SKM-1 (cell line): ENCODE measurements around the gene PAQR8.
"Not testable (repeated sequence)": the region's sequence is repeated elsewhere in the genome, so short reads cannot be mapped to it uniquely, and the experiment has no call there.

Experiments
- DNase-seq: peaks from one replicate; lab custom pipeline; 2025; ENCODE audit not compliant: unreplicated experiment; lab: John Stamatoyannopoulos, UW

The PAQR8 gene

DNA sequence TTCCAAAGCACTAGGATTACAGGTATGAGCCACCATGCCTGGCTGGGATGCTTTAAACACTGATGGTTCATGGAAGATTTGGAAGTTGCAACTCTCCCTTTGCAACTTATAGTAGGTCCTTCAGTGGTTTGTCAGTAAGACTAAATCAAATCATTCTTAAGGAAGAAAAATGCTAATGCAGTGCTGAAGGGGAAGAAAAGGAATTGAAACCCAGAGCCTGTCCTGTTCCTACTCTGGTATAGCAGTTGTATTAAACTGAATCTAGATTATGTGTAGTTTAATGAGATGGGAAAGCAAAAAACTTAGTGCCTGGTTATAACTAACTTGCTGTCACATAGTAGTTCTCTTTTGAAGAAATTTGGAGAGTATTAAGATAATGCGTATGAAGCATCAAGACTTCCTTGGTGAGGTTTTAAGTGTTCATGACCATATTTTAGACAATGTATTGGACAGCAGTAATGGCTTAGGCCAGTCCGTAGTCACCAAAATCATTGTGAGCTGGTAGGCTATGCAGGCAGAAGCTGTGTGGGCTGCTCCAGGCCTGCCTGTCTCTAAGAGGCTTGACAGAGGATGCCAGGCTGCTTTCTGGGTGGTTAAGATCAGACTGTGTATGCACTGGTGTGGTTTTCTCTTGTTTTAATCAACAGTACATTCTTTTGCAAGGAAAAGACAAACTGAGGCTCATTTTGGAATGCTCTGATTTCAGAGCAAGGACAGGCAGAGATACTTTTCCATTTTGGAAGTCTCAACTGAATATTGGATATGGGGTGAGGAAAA is 14.0 kb downstream of the PAQR8 start:
- no peak for DNase-seq

DNA sequence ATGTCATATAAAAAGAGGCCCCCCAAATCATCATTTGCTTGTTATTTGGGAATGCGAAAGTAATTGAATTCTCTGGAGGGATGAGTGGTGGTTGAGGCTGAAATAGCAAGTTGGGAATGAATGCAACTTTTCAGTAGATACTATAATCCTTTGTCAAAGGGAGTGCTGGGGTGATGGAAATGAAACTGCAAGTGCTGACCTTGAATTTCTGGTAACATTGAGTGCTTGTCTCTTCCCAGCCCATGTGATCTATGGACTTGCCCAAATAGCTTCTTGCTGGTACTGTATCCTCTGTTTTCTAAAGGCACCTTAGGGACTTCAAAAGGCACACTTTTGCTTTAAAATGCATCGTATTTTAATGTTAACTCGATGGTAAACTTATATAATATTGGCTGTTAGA is 14.8 kb downstream of the PAQR8 start:
- no peak for DNase-seq

DNA sequence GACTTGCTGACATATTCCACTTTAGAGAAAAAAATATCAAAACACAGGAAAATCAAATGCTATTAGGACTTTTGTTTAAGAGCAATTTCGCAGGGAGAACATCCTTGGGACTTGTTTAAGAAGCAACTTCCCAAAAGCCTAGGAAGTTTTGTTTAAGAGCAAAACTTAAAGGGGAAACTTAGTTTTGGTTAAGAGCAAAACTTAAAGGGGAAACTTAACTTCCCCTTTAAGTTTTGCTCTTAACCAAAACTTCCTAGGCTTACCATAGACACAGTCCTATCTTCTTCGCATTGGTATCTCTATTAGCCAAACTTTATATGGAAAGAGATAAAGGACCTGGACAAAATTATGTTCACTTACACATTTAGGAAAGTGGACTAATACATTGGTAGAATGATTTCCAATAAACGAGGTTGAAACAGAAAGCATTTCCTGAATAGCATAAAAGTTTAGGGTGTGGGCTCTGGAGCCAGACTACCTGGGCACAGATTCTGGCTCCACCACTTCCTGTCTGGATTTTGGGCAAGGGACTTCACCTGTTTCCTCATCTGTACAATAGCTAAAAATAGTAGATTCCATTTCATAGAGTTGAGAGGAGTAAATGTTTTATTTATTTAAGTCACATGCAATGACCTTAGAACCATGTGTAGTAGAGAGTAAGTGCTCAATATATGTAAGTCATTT is 15.7 kb downstream of the PAQR8 start:
- DNase-seq = no peak

DNA sequence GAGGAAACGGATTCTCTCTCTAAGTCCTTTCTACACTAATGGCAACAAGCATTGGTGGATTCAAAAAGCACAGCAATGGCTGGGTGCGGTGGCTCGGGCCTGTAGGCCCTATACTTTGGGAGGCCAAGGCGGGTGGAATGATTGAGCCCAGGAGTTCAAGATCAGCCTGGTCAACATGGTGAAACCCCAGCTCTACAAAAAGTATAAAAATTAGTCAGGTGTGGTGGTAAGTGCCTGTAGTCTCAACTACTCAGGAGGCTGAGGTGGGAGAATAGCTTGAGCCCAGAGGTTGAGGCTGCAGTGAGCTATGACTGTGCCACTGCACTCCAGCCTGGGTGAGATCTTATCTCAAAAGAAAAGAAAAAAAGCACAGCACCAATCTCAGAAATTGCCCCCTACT is 19.3 kb downstream of the PAQR8 start:
- no peak for DNase-seq

DNA sequence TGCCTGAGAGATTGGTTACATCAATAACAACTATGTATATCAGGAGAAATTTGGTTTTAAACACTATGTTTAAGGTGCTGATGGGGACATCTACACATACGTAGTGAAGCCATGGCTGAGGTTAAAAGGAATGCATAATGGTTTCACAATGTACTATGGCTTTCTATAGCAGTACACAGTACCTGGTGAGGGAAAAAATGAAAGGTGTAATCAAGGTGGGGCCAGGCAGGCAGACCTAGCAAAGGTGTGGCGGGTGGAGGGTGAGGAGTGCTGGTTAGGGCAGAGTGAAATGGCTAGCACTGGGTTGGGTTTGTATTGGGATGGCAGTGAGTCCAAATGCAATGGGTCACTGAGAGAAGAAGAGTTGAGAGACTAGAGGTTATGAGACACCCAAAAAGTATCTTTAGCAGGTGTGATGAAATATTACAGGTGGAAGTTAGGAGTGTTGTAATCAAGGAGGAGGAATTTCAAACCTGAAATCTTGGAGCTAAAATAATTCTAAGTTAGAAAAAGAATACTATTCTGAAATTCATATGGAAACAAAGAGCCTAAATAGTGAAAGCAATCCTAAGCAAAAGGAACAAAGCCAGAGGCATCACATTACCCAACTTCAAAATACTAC is 22.3 kb downstream of the PAQR8 start:
- no peak for DNase-seq

DNA sequence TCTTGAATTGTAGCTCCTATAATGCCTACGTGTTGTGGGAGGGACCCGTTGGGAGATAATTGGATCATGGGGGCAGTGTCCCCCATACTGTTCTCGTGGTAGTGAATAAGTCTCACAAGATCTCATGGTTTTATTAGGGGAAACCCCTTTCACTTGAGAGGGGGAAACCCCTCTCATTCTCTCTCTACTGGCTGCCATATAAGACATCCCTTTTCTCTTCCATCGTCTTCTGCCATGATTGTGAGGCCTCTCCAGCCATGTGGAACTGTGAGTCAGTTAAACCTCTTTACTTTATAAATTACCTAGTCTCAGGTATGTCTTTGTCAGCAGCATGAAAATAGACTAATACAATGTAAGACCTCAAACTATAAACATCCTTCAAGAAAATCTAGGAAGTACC is 23.1 kb downstream of the PAQR8 start:
- DNase-seq = no peak

DNA sequence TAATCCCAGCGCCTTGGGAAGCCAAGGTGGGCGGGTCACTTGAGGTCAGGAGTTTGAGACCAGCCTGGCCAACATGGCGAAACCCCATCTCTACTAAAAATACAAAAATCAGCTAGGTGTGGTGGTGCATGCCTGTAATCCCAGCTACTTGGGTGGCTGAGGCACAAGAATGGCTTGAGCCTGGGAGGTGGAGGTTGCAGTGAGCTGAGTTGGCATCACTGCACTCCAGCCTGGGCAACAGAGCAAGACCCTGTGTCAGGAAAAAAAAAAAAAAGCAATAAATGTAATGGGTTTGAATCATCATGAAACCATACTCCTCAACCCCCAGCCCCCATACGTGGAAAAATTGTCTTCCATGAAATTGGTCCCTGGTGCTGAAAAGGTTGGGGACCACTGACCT is 26.2 kb downstream of the PAQR8 start:
- DNase-seq = not testable (repeated sequence)

DNA sequence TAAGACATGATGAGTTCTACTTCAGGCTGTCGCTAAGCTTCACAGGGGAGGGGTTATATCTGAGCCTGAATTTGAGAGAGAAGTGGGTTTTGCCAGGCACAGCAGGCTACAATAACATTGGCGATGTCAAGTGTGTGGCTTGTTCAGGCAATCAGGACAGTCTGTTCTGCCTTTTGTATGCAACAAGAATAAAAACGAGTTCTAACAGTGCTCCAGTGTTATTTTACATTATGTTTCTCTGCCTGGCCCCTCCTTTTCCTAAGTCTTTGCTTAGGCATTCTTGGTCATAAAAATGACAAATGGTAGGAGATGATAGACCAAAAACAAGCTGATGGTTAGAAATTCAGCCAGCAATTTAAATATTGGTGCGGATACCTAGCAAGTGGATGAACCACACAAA is 26.8 kb downstream of the PAQR8 start:
- DNase-seq = no peak

DNA sequence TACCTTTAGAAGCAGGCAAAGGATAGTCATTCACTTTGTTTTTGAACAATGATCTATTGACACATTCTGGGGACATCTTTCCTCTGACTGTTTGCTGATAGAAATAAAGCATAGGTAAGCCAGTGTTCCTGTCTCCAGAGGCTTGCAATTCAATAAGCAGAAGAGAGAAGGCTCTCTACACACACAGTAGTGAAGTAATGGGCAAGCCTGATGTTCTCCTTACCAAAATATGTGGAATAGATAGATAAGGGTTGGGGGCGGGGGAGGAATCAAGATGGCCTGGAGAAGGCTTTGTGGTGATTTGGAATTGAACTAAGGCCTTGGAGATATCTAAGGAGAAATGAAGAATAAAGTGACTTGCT is 27.3 kb downstream of the PAQR8 start:
- DNase-seq = no peak

DNA sequence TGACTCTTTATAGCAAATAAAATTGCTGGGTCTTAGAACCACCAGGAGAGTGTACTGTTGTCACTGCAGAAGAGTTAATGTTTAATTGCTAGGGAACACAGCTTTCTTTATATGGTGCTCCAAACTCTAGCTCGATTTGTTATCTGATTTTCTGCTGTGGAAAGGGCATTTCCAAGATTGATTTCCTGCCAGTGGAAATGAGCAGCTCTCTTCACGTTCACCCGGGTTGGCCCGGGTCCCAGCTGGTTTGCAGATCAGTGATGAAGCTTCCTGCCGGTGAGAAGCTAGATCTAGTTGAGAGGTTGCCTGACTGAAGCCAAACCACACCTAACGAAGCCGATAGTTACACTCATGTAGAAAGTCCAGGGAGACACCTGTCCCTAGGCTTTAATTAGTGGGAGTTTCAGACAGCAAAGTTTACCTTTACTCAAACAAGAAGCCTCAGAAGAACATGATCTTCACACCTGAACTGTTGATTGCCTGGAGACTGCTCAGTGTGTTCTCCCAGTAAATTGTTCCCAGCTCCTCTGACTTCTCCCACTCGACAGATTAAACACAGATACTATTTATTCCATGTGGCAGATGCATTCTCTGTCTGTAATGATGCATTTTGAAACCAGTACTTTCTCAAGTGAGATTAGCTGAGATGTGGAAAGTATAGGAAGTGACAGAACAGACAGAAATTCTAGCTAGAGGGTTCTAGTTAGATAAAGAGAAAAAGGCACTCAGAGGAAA is 27.8 kb downstream of the PAQR8 start:
- DNase-seq = no peak

DNA sequence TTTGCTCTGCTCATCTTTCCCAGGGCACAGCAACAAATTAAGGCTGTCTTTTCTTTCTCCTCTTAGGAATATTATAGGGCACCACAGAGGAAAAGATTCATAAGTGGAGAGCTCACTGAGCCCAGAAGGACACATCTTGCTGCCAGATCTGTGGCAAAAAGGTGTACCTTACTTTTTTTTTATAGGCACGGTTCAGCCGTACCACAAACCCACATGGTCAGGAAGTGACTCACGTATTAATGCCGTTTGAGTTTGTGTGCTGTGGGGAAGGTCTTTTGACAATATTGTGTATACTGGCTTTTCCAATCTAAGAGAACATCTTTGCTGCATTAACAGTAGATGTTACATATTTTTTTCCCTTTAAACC is 28.4 kb downstream of the PAQR8 start:
- no peak for DNase-seq

DNA sequence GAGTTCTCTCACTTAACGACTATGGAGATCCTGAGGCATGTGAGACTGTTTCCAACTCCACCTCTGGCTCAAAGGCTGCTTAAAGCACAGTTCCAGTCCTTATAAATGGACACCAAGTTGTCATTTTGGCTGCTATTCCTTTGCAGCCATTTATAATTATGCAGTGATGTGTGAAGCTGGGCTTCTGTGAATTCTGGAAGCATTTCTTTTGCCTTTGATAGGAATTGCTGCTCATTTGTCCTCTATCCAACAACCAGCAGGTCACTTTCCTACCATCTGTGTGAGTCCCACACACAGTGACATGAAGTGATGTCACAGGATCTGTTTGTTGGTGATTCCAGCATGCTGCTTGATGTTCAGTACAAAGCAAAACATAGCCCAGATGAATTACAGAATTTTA is 29.6 kb downstream of the PAQR8 start:
- no peak for DNase-seq

DNA sequence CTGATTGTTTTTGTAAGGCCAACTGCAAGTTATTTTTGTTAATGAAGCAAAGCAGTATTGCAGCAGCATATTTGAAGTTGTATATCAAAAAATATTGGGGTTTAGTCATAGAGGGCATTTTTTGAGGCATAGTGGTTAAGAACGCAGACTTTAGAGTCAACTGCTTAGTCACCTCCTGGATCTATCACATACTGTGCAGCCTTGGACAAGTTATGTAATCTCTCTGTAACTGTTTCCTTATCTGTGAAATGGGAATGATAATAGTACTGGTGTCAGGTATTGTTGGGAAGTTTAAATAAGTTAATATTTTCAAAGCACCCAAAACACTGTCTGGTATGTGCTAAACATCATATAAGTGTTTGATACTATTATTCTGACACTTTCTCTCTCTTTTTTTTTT is 31.0 kb downstream of the PAQR8 start:
- DNase-seq = no peak

DNA sequence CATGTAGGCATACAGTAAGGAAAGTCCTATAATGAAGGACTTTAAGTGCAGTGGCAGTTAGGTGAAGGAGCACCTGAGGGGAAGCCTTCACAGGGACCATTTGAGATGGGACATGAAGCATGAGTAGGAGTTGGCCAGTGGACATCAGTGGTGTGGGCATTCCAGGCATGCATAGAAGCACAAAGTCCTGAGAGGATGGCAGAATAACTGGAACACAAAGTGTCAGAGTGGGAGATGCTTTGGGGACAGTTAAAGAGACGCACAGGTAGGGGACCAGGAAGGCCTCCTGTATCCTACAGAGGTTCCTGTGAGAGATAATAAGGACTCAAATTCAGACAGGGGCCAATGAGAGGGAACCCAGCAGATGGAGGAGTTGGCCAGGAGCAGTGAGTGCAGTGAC is 31.8 kb downstream of the PAQR8 start:
- no peak for DNase-seq

DNA sequence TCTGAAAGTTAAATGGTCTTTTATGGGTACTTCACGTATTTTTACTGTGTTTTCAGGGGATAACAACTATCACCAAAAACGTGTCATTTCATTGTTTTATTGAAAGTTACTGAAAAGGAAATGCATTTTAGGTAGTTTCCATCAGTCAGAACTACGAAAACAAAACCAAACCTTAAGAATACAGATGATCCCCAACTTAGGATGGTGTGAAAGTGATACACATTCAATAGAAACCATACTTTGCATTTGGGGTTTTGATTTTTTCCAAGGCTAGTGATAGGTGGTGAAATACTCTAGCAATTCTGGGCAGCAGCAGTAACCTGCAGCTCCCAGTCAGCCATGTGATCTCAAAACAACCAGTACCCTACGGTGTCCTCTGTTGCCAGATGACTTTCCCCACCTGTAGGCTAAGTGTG is 32.3 kb downstream of the PAQR8 start:
- DNase-seq = no peak

DNA sequence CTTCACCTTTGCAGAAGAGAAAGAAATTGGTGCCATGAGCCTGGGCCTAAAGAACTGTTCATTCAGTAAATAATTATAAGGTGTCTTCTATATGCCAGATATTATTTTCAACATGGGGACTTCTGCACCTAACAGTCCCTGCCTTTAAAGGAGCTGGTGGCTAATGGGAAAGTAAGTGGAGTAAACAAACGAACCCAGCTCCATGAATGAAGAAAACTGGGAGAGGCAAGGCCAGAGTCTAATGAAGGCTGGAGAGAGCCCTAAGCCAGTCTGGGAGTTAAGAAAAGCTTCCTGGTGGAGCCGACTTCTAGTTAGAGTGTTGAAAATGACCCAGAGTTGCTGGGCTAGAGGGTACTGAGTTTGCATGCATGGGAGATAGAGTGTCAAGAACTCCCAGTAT is 34.0 kb downstream of the PAQR8 start:
- DNase-seq = no peak

DNA sequence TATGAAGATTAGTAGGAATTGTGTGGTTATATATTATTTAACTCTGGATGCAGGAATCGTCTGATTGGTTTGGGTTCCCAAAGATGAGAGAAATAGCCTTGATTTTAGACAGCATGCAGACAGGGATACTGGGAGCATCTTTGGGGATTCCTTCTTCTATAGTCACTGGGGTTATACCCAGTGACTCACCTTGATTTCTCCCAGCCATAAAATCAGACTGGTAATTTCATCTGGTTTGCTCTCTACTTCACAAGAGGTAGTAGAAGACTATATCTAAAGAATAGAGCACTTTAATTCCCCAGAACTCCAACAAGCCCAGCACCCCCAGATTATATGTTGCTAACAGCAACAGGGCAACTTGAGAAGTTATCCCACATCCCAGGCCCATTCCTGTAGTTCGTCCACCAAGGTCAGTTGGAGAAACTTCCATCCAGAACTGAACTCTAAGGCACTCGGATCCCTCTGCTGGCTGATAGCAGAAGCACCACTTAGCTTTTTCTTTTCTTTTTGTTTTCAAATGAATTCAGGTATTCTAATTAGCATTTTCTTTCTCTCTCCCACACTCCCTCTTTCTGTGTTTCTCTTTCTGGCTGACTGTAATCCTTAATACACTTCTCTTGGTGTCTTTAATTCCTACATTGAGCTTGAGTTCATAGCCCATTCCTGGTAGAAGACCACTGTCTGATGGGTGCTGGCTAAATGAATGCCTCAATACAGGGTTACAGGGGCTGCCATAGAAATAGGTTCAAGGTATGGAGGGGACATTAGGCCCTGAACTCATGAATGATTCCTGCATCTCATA is 37.8 kb downstream of the PAQR8 start:
- peak; percentile 50 for DNase-seq

DNA sequence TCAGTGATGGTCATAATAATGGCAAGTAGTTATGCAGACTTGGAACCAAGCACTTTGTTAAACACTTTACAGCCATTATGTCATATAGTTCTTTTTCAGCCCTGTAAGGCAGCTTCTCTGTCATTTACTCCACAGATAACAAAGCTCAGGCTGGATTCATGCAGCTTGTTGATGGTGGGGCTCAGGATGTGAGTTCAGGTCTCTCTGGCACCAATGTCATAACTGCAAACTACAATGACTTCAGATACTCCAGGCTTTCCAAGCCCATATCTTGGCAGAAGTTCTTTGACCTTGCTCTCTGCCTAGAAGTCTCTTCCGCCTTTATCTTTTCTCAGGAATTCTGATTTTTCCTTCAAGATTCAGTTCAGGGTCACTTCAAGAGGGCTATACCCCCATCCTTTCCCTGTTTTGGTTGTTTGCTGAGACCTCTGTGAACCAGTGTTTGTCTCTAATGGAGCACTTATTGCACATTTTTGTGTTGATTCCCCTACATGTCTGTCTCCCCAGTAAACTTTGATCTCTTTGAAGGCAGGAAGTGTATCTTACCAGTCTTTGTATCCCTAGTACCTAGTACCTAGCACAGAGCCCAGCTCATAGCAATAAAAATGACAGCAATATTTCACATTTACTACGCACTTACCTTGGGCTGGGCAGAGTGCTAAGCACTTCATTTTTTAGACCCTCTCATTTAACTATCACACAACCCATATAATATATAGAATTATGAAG is 38.5 kb downstream of the PAQR8 start:
- no peak for DNase-seq

DNA sequence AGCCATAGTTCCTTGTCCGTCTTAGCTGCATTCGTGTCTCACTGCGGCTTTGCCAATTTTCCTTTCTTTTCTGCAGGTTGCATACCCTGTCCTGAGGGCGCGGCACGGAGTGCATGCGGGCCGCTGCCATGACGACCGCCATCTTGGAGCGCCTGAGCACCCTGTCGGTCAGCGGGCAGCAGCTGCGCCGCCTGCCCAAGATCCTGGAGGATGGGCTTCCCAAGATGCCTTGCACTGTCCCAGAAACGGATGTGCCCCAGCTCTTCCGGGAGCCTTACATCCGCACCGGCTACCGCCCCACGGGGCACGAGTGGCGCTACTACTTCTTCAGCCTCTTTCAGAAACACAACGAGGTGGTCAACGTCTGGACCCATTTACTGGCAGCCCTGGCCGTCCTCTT is 41.1 kb downstream of the PAQR8 start:
- DNase-seq = no peak

DNA sequence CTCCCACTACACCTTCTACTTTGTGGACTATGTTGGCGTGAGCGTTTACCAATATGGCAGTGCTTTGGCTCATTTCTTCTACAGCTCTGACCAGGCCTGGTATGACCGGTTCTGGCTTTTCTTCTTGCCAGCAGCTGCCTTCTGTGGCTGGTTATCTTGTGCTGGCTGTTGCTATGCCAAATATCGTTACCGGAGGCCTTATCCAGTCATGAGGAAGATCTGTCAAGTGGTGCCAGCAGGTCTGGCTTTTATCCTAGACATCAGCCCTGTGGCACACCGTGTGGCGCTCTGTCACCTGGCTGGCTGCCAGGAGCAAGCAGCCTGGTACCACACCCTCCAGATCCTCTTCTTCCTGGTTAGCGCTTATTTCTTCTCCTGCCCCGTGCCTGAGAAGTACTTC is 41.7 kb downstream of the PAQR8 start:
- no peak for DNase-seq
